Astrocyte (in vitro differentiated cells and primary cell): ENCODE results near the gene UNC5A. TPM values are rescaled to one million over a fixed set of nuclear protein-coding genes. Genes with fewer than 3 reads are reported as not detected.

Experiments
- DNase-seq: peaks from one replicate; pipeline ENCODE4 v3.0.0-alpha.2; 2010; ENCODE audit warnings: low read depth
- FAIRE-seq: peaks from 2 replicates; lab custom pipeline; 2011; peaks lifted over from hg19 to GRCh38; lab: Jason Lieb, UNC
- H2AFZ ChIP-seq: 2 replicates; pipeline ENCODE4 v1.6.0; 2012; ENCODE audit warnings: low read depth, low read length, inconsistent platforms
- H3K27ac ChIP-seq: 2 replicates; pipeline ENCODE4 v1.5.1; 2011; ENCODE audit warnings: low read depth, low read length, inconsistent platforms
- H3K27me3 ChIP-seq: 2 replicates; pipeline ENCODE4 v1.6.0; 2011; ENCODE audit warnings: low read length, inconsistent platforms; ENCODE audit not compliant: insufficient read depth
- H3K36me3 ChIP-seq: 2 replicates; pipeline ENCODE4 v1.5.1; 2011; ENCODE audit warnings: low read length, inconsistent platforms; ENCODE audit not compliant: insufficient read depth
- H3K4me1 ChIP-seq: 2 replicates; pipeline ENCODE4 v1.5.1; 2011; ENCODE audit warnings: low read length, inconsistent platforms; ENCODE audit not compliant: insufficient read depth
- H3K4me2 ChIP-seq: 2 replicates; pipeline ENCODE4 v1.6.0; 2012; ENCODE audit warnings: low read length, inconsistent platforms
- H3K4me3 ChIP-seq: 2 replicates; pipeline ENCODE4 v1.5.1; 2011; ENCODE audit warnings: low read depth, mild to moderate bottlenecking, low read length, inconsistent platforms; ENCODE audit not compliant: insufficient read depth
- H3K79me2 ChIP-seq: 2 replicates; pipeline ENCODE4 v1.6.0; 2012; ENCODE audit warnings: mild to moderate bottlenecking, low read length, inconsistent platforms; ENCODE audit not compliant: insufficient read depth
- H3K9ac ChIP-seq: 2 replicates; pipeline ENCODE4 v1.6.0; 2012; ENCODE audit warnings: mild to moderate bottlenecking, low read length, inconsistent platforms
- H3K9me3 ChIP-seq: 2 replicates; pipeline ENCODE4 v1.5.1; 2012; ENCODE audit warnings: low read depth, mild to moderate bottlenecking, low read length, inconsistent platforms; ENCODE audit not compliant: insufficient read depth
- H4K20me1 ChIP-seq: 2 replicates; pipeline ENCODE4 v1.6.0; 2012; ENCODE audit warnings: low read length, inconsistent platforms; ENCODE audit not compliant: insufficient read depth
- H3K27ac Mint-ChIP-seq: one replicate; pipeline ENCODE4 v1.8.0; 2021; ENCODE audit warnings: mild to moderate bottlenecking, mixed read lengths; ENCODE audit not compliant: unreplicated experiment
- H3K27me3 Mint-ChIP-seq: one replicate; pipeline ENCODE4 v1.8.0; 2021; ENCODE audit warnings: low read depth, mixed read lengths; ENCODE audit not compliant: unreplicated experiment
- H3K36me3 Mint-ChIP-seq: one replicate; pipeline ENCODE4 v1.8.0; 2021; ENCODE audit warnings: low read depth, mixed read lengths; ENCODE audit not compliant: unreplicated experiment
- H3K4me1 Mint-ChIP-seq: one replicate; pipeline ENCODE4 v1.8.0; 2021; ENCODE audit warnings: low read depth, mixed read lengths; ENCODE audit not compliant: unreplicated experiment
- H3K4me3 Mint-ChIP-seq: one replicate; pipeline ENCODE4 v1.8.0; 2021; ENCODE audit warnings: mild to moderate bottlenecking, moderate library complexity, mixed read lengths; ENCODE audit not compliant: unreplicated experiment
- H3K9me3 Mint-ChIP-seq: one replicate; pipeline ENCODE4 v1.8.0; 2021; ENCODE audit warnings: mild to moderate bottlenecking, mixed read lengths; ENCODE audit not compliant: unreplicated experiment
- EZH2 ChIP-seq: IDR thresholded peaks from 2 replicates; pipeline ENCODE4 v1.6.1; 2012; ENCODE audit warnings: mild to moderate bottlenecking, low read length, inconsistent platforms; ENCODE audit not compliant: insufficient read depth
- total RNA-seq: library from RNA; stranded (reverse); gene quantifications from 2 replicates; pipeline ENCODE4 v1.2.1, GENCODE V29; 2021
- TF ChIP-seq, protein P1 (sequence below): IDR thresholded peaks from 2 replicates; pipeline ENCODE4 v1.5.1; 2011; ENCODE audit warnings: low read depth, mild to moderate bottlenecking, inconsistent platforms, low read length, moderate library complexity; ENCODE audit not compliant: insufficient read depth

Gene UNC5A
- total RNA-seq, 1 donor from 2014 or later, result 0.70 TPM

GRCh38 chr5:176876506-176877431 is 66.4 kb downstream of the UNC5A start:
- no peak overlapping the region for H3K4me3 Mint-ChIP-seq
- no peak overlapping the region for H3K27ac Mint-ChIP-seq
- TF ChIP-seq, protein P1, sequence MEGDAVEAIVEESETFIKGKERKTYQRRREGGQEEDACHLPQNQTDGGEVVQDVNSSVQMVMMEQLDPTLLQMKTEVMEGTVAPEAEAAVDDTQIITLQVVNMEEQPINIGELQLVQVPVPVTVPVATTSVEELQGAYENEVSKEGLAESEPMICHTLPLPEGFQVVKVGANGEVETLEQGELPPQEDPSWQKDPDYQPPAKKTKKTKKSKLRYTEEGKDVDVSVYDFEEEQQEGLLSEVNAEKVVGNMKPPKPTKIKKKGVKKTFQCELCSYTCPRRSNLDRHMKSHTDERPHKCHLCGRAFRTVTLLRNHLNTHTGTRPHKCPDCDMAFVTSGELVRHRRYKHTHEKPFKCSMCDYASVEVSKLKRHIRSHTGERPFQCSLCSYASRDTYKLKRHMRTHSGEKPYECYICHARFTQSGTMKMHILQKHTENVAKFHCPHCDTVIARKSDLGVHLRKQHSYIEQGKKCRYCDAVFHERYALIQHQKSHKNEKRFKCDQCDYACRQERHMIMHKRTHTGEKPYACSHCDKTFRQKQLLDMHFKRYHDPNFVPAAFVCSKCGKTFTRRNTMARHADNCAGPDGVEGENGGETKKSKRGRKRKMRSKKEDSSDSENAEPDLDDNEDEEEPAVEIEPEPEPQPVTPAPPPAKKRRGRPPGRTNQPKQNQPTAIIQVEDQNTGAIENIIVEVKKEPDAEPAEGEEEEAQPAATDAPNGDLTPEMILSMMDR, result no peak
- TF ChIP-seq EZH2, result no peak

DNA sequence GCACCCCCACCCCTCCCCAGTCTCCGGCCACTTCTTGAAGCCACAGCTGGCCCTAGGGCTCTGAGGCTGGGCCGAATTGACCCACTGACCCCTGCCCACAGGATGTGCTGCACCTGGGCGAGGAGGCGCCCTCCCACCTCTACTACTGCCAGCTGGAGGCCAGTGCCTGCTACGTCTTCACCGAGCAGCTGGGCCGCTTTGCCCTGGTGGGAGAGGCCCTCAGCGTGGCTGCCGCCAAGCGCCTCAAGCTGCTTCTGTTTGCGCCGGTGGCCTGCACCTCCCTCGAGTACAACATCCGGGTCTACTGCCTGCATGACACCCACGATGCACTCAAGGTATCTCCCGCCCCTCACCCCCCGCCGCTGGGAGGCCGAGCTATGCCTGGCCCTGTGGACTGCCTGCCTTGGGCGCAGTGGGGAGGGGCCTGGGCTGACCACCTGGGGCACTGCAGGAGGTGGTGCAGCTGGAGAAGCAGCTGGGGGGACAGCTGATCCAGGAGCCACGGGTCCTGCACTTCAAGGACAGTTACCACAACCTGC is 67.5 kb downstream of the UNC5A start:
- Histone ChIP-seq H2AFZ (no peak overlapping the region), H3K27me3 (peaks cover 14% of the 10 kb centered on the region), H3K9me3 (no peaks in the 10 kb centered on the region), H3K27ac (no peak overlapping the region), H3K79me2 (no peaks in the 10 kb centered on the region), H3K4me1 (no peaks in the 10 kb centered on the region), H4K20me1 (no peaks in the 10 kb centered on the region), H3K4me2 (no peak overlapping the region), H3K36me3 (no peaks in the 10 kb centered on the region), H3K4me3 (no peak overlapping the region), H3K9ac (no peak overlapping the region)
- Mint-ChIP-seq H3K4me3 (no peak overlapping the region), H3K9me3 (no peaks in the 10 kb centered on the region), H3K27ac (no peak overlapping the region), H3K4me1 (peaks cover 2% of the 10 kb centered on the region), H3K27me3 (peaks cover 53% of the 10 kb centered on the region), H3K36me3 (peaks cover 5% of the 10 kb centered on the region)
- TF ChIP-seq, protein P1, result no peak
- TF ChIP-seq EZH2, result no peak
- DNase-seq (no peak), FAIRE-seq (no peak)

More at GRCh38 chr5:176876506-176877431, 66.4 kb downstream of the UNC5A start:
- Histone ChIP-seq H3K4me2 (no peak overlapping the region), H3K27me3 (peaks cover 13% of the 10 kb centered on the region), H3K4me1 (no peaks in the 10 kb centered on the region), H3K79me2 (no peaks in the 10 kb centered on the region), H3K4me3 (no peak overlapping the region), H3K9ac (no peak overlapping the region), H2AFZ (no peak overlapping the region), H3K27ac (no peak overlapping the region), H4K20me1 (no peaks in the 10 kb centered on the region), H3K36me3 (no peaks in the 10 kb centered on the region), H3K9me3 (no peaks in the 10 kb centered on the region)
- FAIRE-seq (no peak), DNase-seq (no peak)
- no peaks in the 10 kb centered on the region for H3K9me3 Mint-ChIP-seq
- H3K27me3 Mint-ChIP-seq, result peaks cover 46% of the 10 kb centered on the region
- peaks cover 5% of the 10 kb centered on the region for H3K36me3 Mint-ChIP-seq
- H3K4me1 Mint-ChIP-seq, result no peaks in the 10 kb centered on the region
